Neural cell (in vitro differentiated cells): ENCODE data around the gene TBX2. TPM values are rescaled to one million over a fixed set of nuclear protein-coding genes. Genes with fewer than 3 reads are reported as not detected.

Source experiments
- H2AFZ ChIP-seq: fragments of 200-600, 300-800 bp; sonication (generic), shearing (Covaris generic); 2 replicates; pipeline ENCODE4 v1.6.0; 2014; ENCODE audit warnings: low read depth, mild to moderate bottlenecking, antibody characterized with exemption, low read length, moderate library complexity
- H3F3A ChIP-seq: fragments of 200-600 bp; shearing (Covaris generic); 2 replicates; pipeline ENCODE4 v1.6.1; 2016; ENCODE audit warnings: mild to moderate bottlenecking, moderate library complexity, mixed read lengths, antibody characterized with exemption, low read length; ENCODE audit not compliant: insufficient read depth, poor library complexity, severe bottlenecking
- H3K27ac ChIP-seq: fragments of 200-600, 300-800 bp; sonication (generic), shearing (Covaris generic); 2 replicates; pipeline ENCODE4 v1.5.1; 2014; ENCODE audit warnings: mild to moderate bottlenecking, low read length, moderate library complexity
- H3K27me3 ChIP-seq: fragments of 300-800, 200-600 bp; sonication (generic), shearing (Covaris generic); 2 replicates; pipeline ENCODE4 v1.6.0; 2014; ENCODE audit warnings: mild to moderate bottlenecking, low read depth, low read length, moderate library complexity; ENCODE audit not compliant: insufficient read depth
- H3K36me3 ChIP-seq: fragments of 300-800, 200-600 bp; sonication (generic), shearing (Covaris generic); 2 replicates; pipeline ENCODE4 v1.5.1; 2014; ENCODE audit warnings: mild to moderate bottlenecking, antibody characterized with exemption, low read length, moderate library complexity; ENCODE audit not compliant: insufficient read depth
- H3K4me2 ChIP-seq: fragments of 300-800, 200-600 bp; sonication (generic), shearing (Covaris generic); 2 replicates; pipeline ENCODE4 v1.6.0; 2014; ENCODE audit warnings: mild to moderate bottlenecking, low read length
- H3K4me3 ChIP-seq: fragments of 300-800, 200-600 bp; sonication (generic), shearing (Covaris generic); 2 replicates; pipeline ENCODE4 v1.5.1; 2014; ENCODE audit warnings: mild to moderate bottlenecking, low read length, moderate library complexity
- H3K79me2 ChIP-seq: fragments of 200-600 bp; shearing (Covaris generic); replicated peaks from 2 replicates; pipeline ENCODE4 v1.6.0; 2014; ENCODE audit warnings: mild to moderate bottlenecking, low read length, moderate library complexity; ENCODE audit not compliant: insufficient read depth
- H3K9ac ChIP-seq: fragments of 300-800, 200-600 bp; sonication (generic), shearing (Covaris generic); 2 replicates; pipeline ENCODE4 v1.6.1; 2016; ENCODE audit warnings: mild to moderate bottlenecking, low read length, mixed read lengths
- H3K9me2 ChIP-seq: fragments of 200-600 bp; shearing (Covaris generic); 2 replicates; pipeline ENCODE4 v1.6.1; 2016; ENCODE audit warnings: mild to moderate bottlenecking, low read length, mixed read lengths; ENCODE audit not compliant: insufficient read depth
- H3K9me3 ChIP-seq: fragments of 200-600, 300-800 bp; sonication (generic), shearing (Covaris generic); 2 replicates; pipeline ENCODE4 v1.6.1; 2016; ENCODE audit warnings: mild to moderate bottlenecking, mixed run types, low read length, moderate library complexity, mixed read lengths
- H4K20me1 ChIP-seq: fragments of 200-600 bp; shearing (Covaris generic); 2 replicates; pipeline ENCODE4 v1.6.1; 2016; ENCODE audit warnings: mild to moderate bottlenecking, mixed run types; ENCODE audit not compliant: insufficient read depth
- CTCF ChIP-seq: fragments of 450-650 bp; IDR thresholded peaks from 2 replicates; pipeline ENCODE4 v1.5.1; 2014; ENCODE audit warnings: antibody characterized with exemption, mild to moderate bottlenecking, moderate library complexity; ENCODE audit not compliant: poor library complexity, severe bottlenecking
- EP300 ChIP-seq: fragments of 450-650 bp; conservative IDR thresholded peaks from 2 replicates; pipeline ENCODE4 v1.6.1; 2014; ENCODE audit warnings: antibody characterized with exemption, mild to moderate bottlenecking, moderate library complexity; ENCODE audit not compliant: poor library complexity, severe bottlenecking
- EZH2 ChIP-seq: fragments of 200-600, 300-800 bp; shearing (Covaris generic), sonication (generic); IDR thresholded peaks from 2 replicates; pipeline ENCODE4 v1.6.1; 2014; ENCODE audit warnings: antibody characterized with exemption, low read length, borderline replicate concordance, mild to moderate bottlenecking; ENCODE audit not compliant: insufficient read depth, poor library complexity, severe bottlenecking
- MXI1 ChIP-seq: fragments of 450-650 bp; conservative IDR thresholded peaks from 2 replicates; pipeline ENCODE4 v1.6.1; 2014; ENCODE audit warnings: antibody characterized with exemption, mild to moderate bottlenecking; ENCODE audit not compliant: poor library complexity, severe bottlenecking
- POLR2AphosphoS5 ChIP-seq: IDR thresholded peaks from 2 replicates; pipeline ENCODE4 v1.6.1; 2012
- RAD21 ChIP-seq: fragments of 450-650 bp; conservative IDR thresholded peaks from 2 replicates; pipeline ENCODE4 v1.6.1; 2014; ENCODE audit warnings: antibody characterized with exemption, mild to moderate bottlenecking, moderate library complexity
- REST ChIP-seq: IDR thresholded peaks from 2 replicates; pipeline ENCODE4 v1.6.1; 2012; ENCODE audit warnings: borderline replicate concordance
- SMC3 ChIP-seq: fragments of 450-650 bp; conservative IDR thresholded peaks from 2 replicates; pipeline ENCODE4 v1.6.1; 2014; ENCODE audit warnings: antibody characterized with exemption, mild to moderate bottlenecking, moderate library complexity; ENCODE audit not compliant: poor library complexity
- TAF1 ChIP-seq: IDR thresholded peaks from 2 replicates; pipeline ENCODE4 v1.6.1; 2012; ENCODE audit warnings: low read depth
- polyA plus RNA-seq: library from polyadenylated mRNA; depleted of rRNA; stranded (reverse); fragments of >200 nt; gene quantifications from 2 replicates; pipeline ENCODE4 v1.2.3, GENCODE V29; 2014

TBX2 gene
- polyA plus RNA-seq, 1 donor from 2014 or later = not detected

- peaks cover 95% of the 10 kb centered on the region for H3K27me3 ChIP-seq
- no peak overlapping the region for H3K4me3 ChIP-seq
- no peaks in the 10 kb centered on the region for H3F3A ChIP-seq
- H4K20me1 ChIP-seq = no peaks in the 10 kb centered on the region
- H3K9me3 ChIP-seq = no peaks in the 10 kb centered on the region
- H3K4me2 ChIP-seq = no peak overlapping the region
- no peak overlapping the region for H3K9ac ChIP-seq
- no peaks in the 10 kb centered on the region for H3K79me2 ChIP-seq
- TF ChIP-seq POLR2AphosphoS5 (no peak), REST (no peak), SMC3 (no peak), TAF1 (no peak), EP300 (no peak), CTCF (no peak), RAD21 (no peak), MXI1 (no peak)
- no peaks in the 10 kb centered on the region for H3K9me2 ChIP-seq
- no peak overlapping the region for H2AFZ ChIP-seq
- no peak overlapping the region for H3K27ac ChIP-seq
- H3K36me3 ChIP-seq = no peaks in the 10 kb centered on the region
These were observed 2.5 kb downstream of the TBX2 start for GRCh38 chr17:61402073-61402541.

- Histone ChIP-seq H3K9me2 (no peaks in the 10 kb centered on the region), H3K9ac (no peak overlapping the region), H3F3A (no peaks in the 10 kb centered on the region), H4K20me1 (no peaks in the 10 kb centered on the region), H2AFZ (no peak overlapping the region), H3K9me3 (no peaks in the 10 kb centered on the region), H3K4me2 (no peak overlapping the region), H3K27me3 (peaks cover 96% of the 10 kb centered on the region), H3K79me2 (no peaks in the 10 kb centered on the region), H3K36me3 (no peaks in the 10 kb centered on the region), H3K4me3 (no peak overlapping the region), H3K27ac (no peak overlapping the region)
- no peak for TF ChIP-seq CTCF
- TF ChIP-seq EZH2 = peak; percentile 97
- peak; percentile 49 for TF ChIP-seq POLR2AphosphoS5
These were observed 3.5 kb downstream of the TBX2 start for GRCh38 chr17:61402978-61403800.
